ENCODE results near the gene CATSPER2.
"Not testable (repeated sequence)": the region's sequence is repeated elsewhere in the genome, so short reads cannot be mapped to it uniquely, and the experiment has no call there.

DNA sequence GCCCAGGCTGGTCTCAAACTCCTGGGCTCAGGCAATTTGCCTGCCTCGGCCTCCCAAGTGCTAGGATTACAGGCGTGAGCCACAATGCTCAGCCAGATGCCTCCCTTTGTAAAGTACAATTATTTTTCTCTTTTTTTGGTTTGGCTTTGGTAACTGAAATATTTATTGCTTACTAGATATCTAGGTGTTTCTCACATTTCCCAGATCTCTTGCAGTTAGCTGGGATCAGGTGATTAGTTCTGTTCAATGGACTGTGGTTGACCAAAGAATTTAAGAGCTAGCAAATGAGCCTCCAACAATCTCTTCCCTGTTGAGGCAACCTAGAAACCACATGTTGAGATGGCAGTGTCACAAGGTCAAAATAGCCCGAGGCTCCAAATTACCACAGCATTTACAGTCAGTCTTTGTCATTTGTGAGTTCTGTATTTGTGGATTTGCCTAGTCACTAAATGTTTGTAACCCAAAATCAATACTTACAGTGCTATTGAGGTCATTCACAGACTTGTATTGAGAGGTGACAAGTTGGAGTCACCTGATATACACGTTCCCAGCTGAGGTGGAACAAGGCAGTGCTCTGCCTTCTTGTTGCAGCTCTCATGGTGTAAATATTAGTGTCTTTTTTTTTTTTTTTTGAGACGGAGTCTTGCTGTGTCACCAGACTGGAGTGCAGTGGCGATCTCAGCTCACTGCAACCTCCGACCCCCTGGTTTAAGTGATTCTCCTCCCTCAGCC is 26.4 kb downstream of the CATSPER2 start:
- TF ChIP-seq, protein P1, sequence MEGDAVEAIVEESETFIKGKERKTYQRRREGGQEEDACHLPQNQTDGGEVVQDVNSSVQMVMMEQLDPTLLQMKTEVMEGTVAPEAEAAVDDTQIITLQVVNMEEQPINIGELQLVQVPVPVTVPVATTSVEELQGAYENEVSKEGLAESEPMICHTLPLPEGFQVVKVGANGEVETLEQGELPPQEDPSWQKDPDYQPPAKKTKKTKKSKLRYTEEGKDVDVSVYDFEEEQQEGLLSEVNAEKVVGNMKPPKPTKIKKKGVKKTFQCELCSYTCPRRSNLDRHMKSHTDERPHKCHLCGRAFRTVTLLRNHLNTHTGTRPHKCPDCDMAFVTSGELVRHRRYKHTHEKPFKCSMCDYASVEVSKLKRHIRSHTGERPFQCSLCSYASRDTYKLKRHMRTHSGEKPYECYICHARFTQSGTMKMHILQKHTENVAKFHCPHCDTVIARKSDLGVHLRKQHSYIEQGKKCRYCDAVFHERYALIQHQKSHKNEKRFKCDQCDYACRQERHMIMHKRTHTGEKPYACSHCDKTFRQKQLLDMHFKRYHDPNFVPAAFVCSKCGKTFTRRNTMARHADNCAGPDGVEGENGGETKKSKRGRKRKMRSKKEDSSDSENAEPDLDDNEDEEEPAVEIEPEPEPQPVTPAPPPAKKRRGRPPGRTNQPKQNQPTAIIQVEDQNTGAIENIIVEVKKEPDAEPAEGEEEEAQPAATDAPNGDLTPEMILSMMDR (IDR thresholded peaks at IDR 0.05) = not testable (repeated sequence)
- TF ChIP-seq POLR2A (IDR thresholded peaks at IDR 0.05) = not testable (repeated sequence)

Data from body of pancreas (tissue), 4 donors.